Measurements from ENCODE around the gene ID2. TPM values are rescaled to one million over a fixed set of nuclear protein-coding genes. Genes with fewer than 3 reads are reported as not detected.

The ID2 gene
- total RNA-seq, 1 experiment from 2014 or later = 77.8 TPM

GRCh38 chr2:8720741-8721140, 38.9 kb downstream of the ID2 start:
- no peaks in the 10 kb centered on the region for H3K27me3 Mint-ChIP-seq (ENCODE audit: unreplicated experiment)
- H3K36me3 Mint-ChIP-seq (ENCODE audit: insufficient read depth, unreplicated experiment) = no peaks in the 10 kb centered on the region
- no TSS peak for BruUV-seq (replicated peaks)
- CTCF ChIA-PET = interaction anchor here (1.5 kb wide), 1 partner anchor 28 kb away, joined by 4 read pairs; no protein-coding TSS in a partner anchor
- no peak overlapping the region for H3K27ac Mint-ChIP-seq (ENCODE audit: unreplicated experiment)
- intact Hi-C loops (cut with micrococcal nuclease; ENCODE audit: unreplicated experiment) = no loop called here
- DNase-seq = no peak
- peaks cover 5% of the 10 kb centered on the region for H3K9me3 Mint-ChIP-seq (ENCODE audit: low read depth, unreplicated experiment)
- peaks cover 10% of the 10 kb centered on the region for H3K4me1 Mint-ChIP-seq (ENCODE audit: low read depth, unreplicated experiment)
- no peak for TF ChIP-seq CTCF (IDR thresholded peaks at IDR 0.05; ENCODE audit: unreplicated experiment)
- H3K4me3 Mint-ChIP-seq (ENCODE audit: low read depth, unreplicated experiment) = no peak overlapping the region

GRCh38 chr2:8721410-8721809, 39.6 kb downstream of the ID2 start:
- Mint-ChIP-seq H3K4me3 (ENCODE audit: low read depth, unreplicated experiment) (no peak overlapping the region), H3K9me3 (ENCODE audit: low read depth, unreplicated experiment) (no peaks in the 10 kb centered on the region), H3K4me1 (ENCODE audit: low read depth, unreplicated experiment) (peaks cover 10% of the 10 kb centered on the region), H3K27ac (ENCODE audit: unreplicated experiment) (no peak overlapping the region), H3K27me3 (ENCODE audit: unreplicated experiment) (no peaks in the 10 kb centered on the region), H3K36me3 (ENCODE audit: insufficient read depth, unreplicated experiment) (no peaks in the 10 kb centered on the region)
- no peak for TF ChIP-seq CTCF (IDR thresholded peaks at IDR 0.05; ENCODE audit: unreplicated experiment)
- CTCF ChIA-PET = interaction anchor here (0.5 kb wide), 1 partner anchor 159 kb away, joined by 3 read pairs; no protein-coding TSS in a partner anchor
- intact Hi-C loops (cut with micrococcal nuclease; ENCODE audit: unreplicated experiment) = no loop called here
- no TSS peak for BruUV-seq (replicated peaks)
- DNase-seq = no peak

GRCh38 chr2:8722986-8723385, 41.1 kb downstream of the ID2 start:
- no peak overlapping the region for H3K4me3 Mint-ChIP-seq (ENCODE audit: low read depth, unreplicated experiment)
- DNase-seq = no peak
- no peaks in the 10 kb centered on the region for H3K36me3 Mint-ChIP-seq (ENCODE audit: insufficient read depth, unreplicated experiment)
- intact Hi-C loops (cut with micrococcal nuclease; ENCODE audit: unreplicated experiment) = no loop called here
- H3K27me3 Mint-ChIP-seq (ENCODE audit: unreplicated experiment) = no peaks in the 10 kb centered on the region
- BruUV-seq (replicated peaks) = no TSS peak
- TF ChIP-seq CTCF (IDR thresholded peaks at IDR 0.05; ENCODE audit: unreplicated experiment) = no peak
- CTCF ChIA-PET = no interaction called here
- peaks cover 10% of the 10 kb centered on the region for H3K4me1 Mint-ChIP-seq (ENCODE audit: low read depth, unreplicated experiment)
- no peaks in the 10 kb centered on the region for H3K9me3 Mint-ChIP-seq (ENCODE audit: low read depth, unreplicated experiment)
- no peak overlapping the region for H3K27ac Mint-ChIP-seq (ENCODE audit: unreplicated experiment)

GRCh38 chr2:8725838-8726237, 44.0 kb downstream of the ID2 start:
- no peak overlapping the region for H3K27ac Mint-ChIP-seq (ENCODE audit: unreplicated experiment)
- H3K4me1 Mint-ChIP-seq (ENCODE audit: low read depth, unreplicated experiment) = peaks cover 15% of the 10 kb centered on the region
- no peak overlapping the region for H3K4me3 Mint-ChIP-seq (ENCODE audit: low read depth, unreplicated experiment)
- H3K9me3 Mint-ChIP-seq (ENCODE audit: low read depth, unreplicated experiment) = no peaks in the 10 kb centered on the region
- BruUV-seq (replicated peaks) = no TSS peak
- intact Hi-C loops (cut with micrococcal nuclease; ENCODE audit: unreplicated experiment) = no loop called here
- CTCF ChIA-PET = no interaction called here
- H3K36me3 Mint-ChIP-seq (ENCODE audit: insufficient read depth, unreplicated experiment) = peaks cover 8% of the 10 kb centered on the region
- DNase-seq = no peak
- H3K27me3 Mint-ChIP-seq (ENCODE audit: unreplicated experiment) = no peaks in the 10 kb centered on the region
- no peak for TF ChIP-seq CTCF (IDR thresholded peaks at IDR 0.05; ENCODE audit: unreplicated experiment)

Data from Calu3 (cell line).